ENCODE results near the gene CDH18.

CDH18 gene

DNA sequence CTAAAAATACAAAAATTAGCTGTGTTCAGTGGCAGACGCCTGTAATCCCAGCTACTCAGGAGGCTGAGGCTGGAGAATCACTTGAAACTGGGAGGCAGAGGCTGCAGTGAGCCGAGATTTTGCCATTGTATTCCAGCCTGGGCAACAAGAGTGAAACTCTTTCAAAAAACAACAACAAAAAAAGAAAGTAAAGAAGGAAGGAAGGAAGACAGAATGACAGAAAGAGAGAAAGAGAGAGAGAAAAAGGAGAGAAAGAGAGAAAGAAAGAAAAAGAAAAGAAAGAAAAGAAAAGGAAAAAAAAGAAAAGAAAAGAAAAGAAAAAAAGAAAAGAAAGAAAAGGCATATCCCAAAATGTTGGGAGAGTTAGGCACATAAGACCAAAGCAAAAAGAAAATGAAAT is 278.6 kb downstream of the CDH18 start:
- H3K4me3 ChIP-seq (ENCODE audit: low read depth, low read length), result no peak overlapping the region
- in situ Hi-C loops (cut with HindIII; ENCODE audit: low sequenced_read_pairs), result no loop called here
- TF ChIP-seq, protein P1, sequence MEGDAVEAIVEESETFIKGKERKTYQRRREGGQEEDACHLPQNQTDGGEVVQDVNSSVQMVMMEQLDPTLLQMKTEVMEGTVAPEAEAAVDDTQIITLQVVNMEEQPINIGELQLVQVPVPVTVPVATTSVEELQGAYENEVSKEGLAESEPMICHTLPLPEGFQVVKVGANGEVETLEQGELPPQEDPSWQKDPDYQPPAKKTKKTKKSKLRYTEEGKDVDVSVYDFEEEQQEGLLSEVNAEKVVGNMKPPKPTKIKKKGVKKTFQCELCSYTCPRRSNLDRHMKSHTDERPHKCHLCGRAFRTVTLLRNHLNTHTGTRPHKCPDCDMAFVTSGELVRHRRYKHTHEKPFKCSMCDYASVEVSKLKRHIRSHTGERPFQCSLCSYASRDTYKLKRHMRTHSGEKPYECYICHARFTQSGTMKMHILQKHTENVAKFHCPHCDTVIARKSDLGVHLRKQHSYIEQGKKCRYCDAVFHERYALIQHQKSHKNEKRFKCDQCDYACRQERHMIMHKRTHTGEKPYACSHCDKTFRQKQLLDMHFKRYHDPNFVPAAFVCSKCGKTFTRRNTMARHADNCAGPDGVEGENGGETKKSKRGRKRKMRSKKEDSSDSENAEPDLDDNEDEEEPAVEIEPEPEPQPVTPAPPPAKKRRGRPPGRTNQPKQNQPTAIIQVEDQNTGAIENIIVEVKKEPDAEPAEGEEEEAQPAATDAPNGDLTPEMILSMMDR (IDR thresholded peaks at IDR 0.05; ENCODE audit: low read depth, low read length), result no peak
- DNase-seq (ENCODE audit: low read depth, low spot score), result no peak

DNA sequence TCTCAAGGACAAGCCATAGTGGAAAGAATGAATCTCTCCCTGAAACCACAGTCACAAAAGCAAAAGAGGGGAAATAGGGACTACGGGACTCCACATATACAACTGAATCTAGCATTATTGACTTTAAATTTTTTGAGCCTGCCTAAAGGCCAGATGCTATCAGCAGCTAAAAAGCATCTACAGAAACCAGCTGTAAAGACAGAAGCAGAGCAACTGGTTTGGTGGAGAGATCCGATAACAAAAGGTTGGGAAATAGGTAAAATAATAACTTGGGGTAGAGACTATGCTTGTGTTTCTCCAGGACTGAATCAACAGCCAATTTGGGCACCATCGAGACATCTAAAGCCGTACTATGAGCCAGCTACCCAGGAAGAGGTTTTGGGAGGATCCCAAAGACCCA is 281.2 kb downstream of the CDH18 start:
- H3K4me3 ChIP-seq (ENCODE audit: low read depth, low read length), result no peak overlapping the region
- in situ Hi-C loops (cut with HindIII; ENCODE audit: low sequenced_read_pairs), result no loop called here
- no peak for DNase-seq (ENCODE audit: low read depth, low spot score)
- TF ChIP-seq, protein P1 (IDR thresholded peaks at IDR 0.05; ENCODE audit: low read depth, low read length), result no peak

DNA sequence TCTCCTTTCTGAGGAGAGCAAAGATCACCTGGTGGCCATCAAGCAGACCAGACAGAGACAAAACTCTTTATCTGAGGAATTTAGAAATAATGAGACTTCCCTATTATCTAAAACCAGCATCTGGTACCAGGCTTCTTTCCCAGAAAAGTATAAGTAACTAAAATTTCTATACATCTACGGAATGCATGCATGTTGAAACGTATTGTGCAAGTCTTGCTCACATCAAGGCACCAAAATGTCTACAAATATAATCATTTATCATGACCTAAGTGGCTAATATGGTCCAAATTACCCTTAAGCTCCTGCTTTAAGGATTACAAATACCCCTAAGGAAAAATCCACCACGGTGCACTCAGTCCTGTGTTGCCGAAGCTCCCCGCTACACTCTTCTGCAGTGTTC is 286.3 kb downstream of the CDH18 start:
- no peak for DNase-seq (ENCODE audit: low read depth, low spot score)
- no peak overlapping the region for H3K4me3 ChIP-seq (ENCODE audit: low read depth, low read length)
- TF ChIP-seq, protein P1 (IDR thresholded peaks at IDR 0.05; ENCODE audit: low read depth, low read length), result no peak
- in situ Hi-C loops (cut with HindIII; ENCODE audit: low sequenced_read_pairs), result no loop called here

DNA sequence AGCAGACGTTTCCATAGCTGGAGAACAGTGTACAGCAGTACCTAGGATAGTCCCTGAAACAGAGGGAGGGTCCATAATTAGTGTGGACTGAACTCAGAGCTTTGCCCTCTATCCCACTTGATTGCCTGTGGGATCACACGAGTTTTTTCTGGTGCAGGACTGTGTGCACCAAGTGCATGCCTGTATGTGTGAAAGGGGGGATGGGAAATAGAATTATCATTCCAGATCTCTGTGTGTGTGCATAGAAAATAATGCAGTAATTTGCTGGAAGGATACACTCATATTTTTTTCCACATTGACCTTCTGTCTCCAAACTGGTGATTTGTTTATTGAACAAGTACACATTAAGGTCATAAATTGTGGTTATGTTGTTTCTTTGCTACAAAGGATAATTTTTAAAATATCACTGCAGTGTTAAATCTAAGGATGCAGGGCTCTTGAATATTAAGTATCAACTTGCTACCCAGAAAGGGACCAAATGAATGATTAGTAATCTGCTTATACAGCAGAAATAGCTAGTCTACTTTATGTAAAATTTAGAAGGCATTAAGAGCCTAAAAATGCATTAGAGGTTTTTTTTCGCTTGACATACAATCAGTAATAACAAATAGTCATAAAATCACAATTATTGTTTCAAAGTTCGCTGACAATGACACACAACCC is 292.9 kb downstream of the CDH18 start:
- no peak overlapping the region for H3K4me3 ChIP-seq (ENCODE audit: low read depth, low read length)
- DNase-seq (ENCODE audit: low read depth, low spot score), result no peak
- TF ChIP-seq, protein P1 (IDR thresholded peaks at IDR 0.05; ENCODE audit: low read depth, low read length), result no peak
- in situ Hi-C loops (cut with HindIII; ENCODE audit: low sequenced_read_pairs), result no loop called here

DNA sequence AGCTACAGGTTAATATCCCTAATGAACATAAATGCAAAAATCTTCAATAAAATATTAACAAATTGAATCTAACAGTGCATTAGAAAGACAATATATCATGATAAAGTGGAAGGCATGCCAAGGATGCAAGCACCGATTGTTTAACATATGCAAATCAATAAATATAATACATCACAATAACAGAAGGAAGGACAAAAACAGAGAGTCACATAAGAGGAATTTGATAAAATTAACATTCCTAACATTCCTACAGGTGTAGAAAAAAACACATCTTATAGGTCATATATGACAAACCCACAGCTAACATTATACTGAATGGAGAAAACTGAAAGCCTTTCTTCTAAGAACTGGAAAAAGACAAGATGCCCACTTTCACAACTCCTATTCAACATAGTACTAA is 297.0 kb downstream of the CDH18 start:
- no peak for DNase-seq (ENCODE audit: low read depth, low spot score)
- no peak overlapping the region for H3K4me3 ChIP-seq (ENCODE audit: low read depth, low read length)
- in situ Hi-C loops (cut with HindIII; ENCODE audit: low sequenced_read_pairs), result no loop called here
- TF ChIP-seq, protein P1 (IDR thresholded peaks at IDR 0.05; ENCODE audit: low read depth, low read length), result no peak

DNA sequence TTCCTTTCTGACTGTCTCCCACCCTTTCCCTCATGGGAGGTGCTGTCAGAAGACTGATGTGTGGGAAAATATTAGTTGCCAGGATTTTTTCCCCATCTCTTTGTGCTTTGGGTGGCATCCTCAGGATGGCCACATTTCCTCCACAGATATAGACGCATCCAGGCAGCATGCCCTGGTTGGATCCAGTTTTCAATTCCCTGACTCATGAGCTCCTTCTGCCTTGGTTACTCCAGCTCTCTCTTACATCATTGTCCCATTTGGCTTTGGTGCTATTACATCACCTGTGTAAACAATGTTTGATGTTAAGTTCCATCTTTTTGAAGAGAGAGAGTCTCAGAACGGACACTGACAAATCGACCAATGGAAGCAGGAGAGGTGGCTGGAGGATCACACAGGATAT is 302.5 kb downstream of the CDH18 start:
- no peak overlapping the region for H3K4me3 ChIP-seq (ENCODE audit: low read depth, low read length)
- in situ Hi-C loops (cut with HindIII; ENCODE audit: low sequenced_read_pairs), result no loop called here

More for the DNA sequence above, 302.5 kb downstream of the CDH18 start:
- TF ChIP-seq, protein P1 (IDR thresholded peaks at IDR 0.05; ENCODE audit: low read depth, low read length), result no peak
- no peak for DNase-seq (ENCODE audit: low read depth, low spot score)

All from astrocyte of the spinal cord (primary cell).